ENCODE data around the gene MRGPRG.

DNA sequence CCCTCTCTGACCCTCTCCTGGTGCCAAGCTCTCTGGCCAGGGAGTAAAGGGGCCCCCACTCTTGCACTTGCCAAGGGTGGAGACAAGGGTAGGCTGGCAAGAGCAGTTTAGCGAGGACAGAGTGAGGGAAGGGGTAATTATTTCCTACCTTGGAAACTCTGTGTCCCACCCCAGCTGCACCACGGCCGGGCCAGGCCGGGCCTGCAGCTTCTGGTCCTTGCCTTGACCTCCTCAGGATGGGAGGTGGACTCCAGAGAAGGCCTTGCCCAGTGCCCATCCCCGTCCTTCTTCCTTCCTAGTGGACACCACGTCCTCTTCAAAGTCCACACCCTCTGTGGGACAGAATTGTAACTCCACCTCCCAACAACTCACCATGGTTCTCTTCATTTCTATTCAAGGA is 35.1 kb downstream of the MRGPRG start:
- no peak for TF ChIP-seq CTCF (IDR thresholded peaks at IDR 0.05; ENCODE audit: poor library complexity)
- no peak for TF ChIP-seq EZH2 (IDR thresholded peaks at IDR 0.05; ENCODE audit: borderline replicate concordance)
- no peak for TF ChIP-seq EZH2phosphoT487 (IDR thresholded peaks at IDR 0.05; ENCODE audit: low read depth, severe bottlenecking, unreplicated experiment)

Data from hepatocyte (in vitro differentiated cells).